ENCODE results near the gene CUL1. TPM values are rescaled to one million over a fixed set of nuclear protein-coding genes. Genes with fewer than 3 reads are reported as not detected.
A peak's percentile ranks its signal among the peaks of the same experiment; 100 is the strongest.

Gene CUL1
- total RNA-seq, 1 donor: 39.8 TPM

DNA sequence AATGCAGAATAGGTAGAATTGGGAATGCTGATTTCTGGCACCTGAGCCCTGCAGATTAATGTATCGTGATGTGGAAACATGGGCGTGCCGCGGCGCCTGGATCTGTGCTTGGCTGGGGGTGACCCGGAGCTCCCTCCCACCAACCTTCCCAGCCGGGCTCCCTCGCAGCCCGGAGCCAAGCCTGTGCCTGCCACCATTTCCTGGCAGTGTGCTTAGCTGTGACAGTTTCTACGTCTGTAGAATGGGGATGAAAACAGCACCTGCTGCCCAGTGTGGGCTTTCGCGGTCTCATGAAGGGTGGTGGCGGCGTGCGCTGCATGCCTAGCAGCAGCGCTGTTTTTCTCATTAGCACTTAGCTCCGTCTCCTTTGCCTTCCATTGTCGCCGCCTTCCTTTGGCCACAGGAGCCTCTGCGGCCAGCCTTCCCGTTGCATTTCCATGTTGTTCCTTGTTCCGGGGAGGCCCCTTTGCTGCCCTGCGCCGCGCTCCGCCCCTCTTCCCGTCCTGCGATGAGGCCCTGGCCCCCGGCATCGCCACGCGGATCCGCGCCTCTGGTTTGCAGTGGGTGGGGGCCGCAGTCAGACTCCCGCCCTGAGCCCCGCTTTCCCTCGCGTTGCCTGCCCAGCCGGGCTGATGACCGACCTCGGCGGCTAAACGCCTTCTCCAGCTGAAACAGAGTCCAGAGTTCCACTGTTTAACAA, 84.2 kb downstream of the CUL1 start:
- no peak overlapping the region for H3K27ac ChIP-seq (ENCODE audit: low read depth, low read length)
- H2AFZ ChIP-seq (ENCODE audit: low read length): no peak overlapping the region
- DNase-seq (ENCODE audit: insufficient read length, low spot score, missing footprints): no peak
- no peaks in the 10 kb centered on the region for H3K4me1 ChIP-seq (ENCODE audit: insufficient read depth, low read length)
- TF ChIP-seq CTCF (IDR thresholded peaks at IDR 0.05; ENCODE audit: extremely low read depth, low read depth, low read length): no peak
- peaks cover 42% of the 10 kb centered on the region for H3K36me3 ChIP-seq (ENCODE audit: insufficient read depth, low read length)
- H3K4me2 ChIP-seq (ENCODE audit: insufficient read depth, low read length): no peak overlapping the region
- no peaks in the 10 kb centered on the region for H3K9me3 ChIP-seq (ENCODE audit: low read depth, low read length)
- H3K79me2 ChIP-seq (ENCODE audit: insufficient read depth, low read length): peaks cover 9% of the 10 kb centered on the region
- no peak overlapping the region for H3K4me3 ChIP-seq (ENCODE audit: insufficient read depth, low read length)
- H4K20me1 ChIP-seq (ENCODE audit: insufficient read depth, low read length): no peaks in the 10 kb centered on the region
- H3K27me3 ChIP-seq (ENCODE audit: insufficient read depth, low read length): no peaks in the 10 kb centered on the region

DNA sequence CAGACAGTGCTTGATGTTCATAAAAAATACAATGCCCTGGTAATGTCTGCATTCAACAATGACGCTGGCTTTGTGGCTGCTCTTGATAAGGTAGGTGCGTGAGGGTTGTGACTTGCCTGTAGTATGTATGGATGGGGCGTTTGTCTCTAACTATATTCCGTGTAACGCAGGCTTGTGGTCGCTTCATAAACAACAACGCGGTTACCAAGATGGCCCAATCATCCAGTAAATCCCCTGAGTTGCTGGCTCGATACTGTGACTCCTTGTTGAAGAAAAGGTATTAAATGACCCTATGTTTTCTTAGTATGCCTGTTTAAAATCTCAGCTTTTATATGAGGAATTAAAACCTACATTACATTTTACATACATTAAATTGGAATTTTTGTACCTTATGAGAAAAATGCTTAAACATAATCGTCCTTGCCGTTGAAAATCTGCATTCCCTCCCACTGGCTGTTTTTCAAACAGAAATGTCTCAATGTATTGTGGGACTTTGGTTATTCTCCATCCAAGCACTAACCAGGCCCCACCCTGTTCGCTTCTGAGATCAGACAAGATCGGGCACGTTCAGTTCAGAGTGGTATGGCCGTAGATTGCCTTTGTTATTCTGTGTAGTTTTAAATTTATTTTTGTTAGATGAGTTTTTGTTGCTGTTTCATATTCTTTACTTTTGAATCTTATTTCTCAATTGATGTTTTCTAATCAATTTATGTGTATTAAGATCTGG, 85.3 kb downstream of the CUL1 start:
- Histone ChIP-seq H4K20me1 (ENCODE audit: insufficient read depth, low read length) (no peaks in the 10 kb centered on the region), H3K4me1 (ENCODE audit: insufficient read depth, low read length) (no peaks in the 10 kb centered on the region), H3K4me3 (ENCODE audit: insufficient read depth, low read length) (no peak overlapping the region)

GRCh38 chr7:148787571-148788295, 89.0 kb downstream of the CUL1 start:
- Histone ChIP-seq H3K4me2 (ENCODE audit: insufficient read depth, low read length) (no peak overlapping the region), H3K4me1 (ENCODE audit: insufficient read depth, low read length) (no peaks in the 10 kb centered on the region), H2AFZ (ENCODE audit: low read length) (no peak overlapping the region), H3K4me3 (ENCODE audit: insufficient read depth, low read length) (no peak overlapping the region), H3K27me3 (ENCODE audit: insufficient read depth, low read length) (no peaks in the 10 kb centered on the region), H3K27ac (ENCODE audit: low read depth, low read length) (no peak overlapping the region), H3K79me2 (ENCODE audit: insufficient read depth, low read length) (no peaks in the 10 kb centered on the region), H4K20me1 (ENCODE audit: insufficient read depth, low read length) (no peaks in the 10 kb centered on the region), H3K36me3 (ENCODE audit: insufficient read depth, low read length) (peaks cover 72% of the 10 kb centered on the region), H3K9me3 (ENCODE audit: low read depth, low read length) (no peaks in the 10 kb centered on the region)
- peak; percentile 38 for DNase-seq (ENCODE audit: insufficient read length, low spot score, missing footprints)
- no peak for TF ChIP-seq CTCF (IDR thresholded peaks at IDR 0.05; ENCODE audit: extremely low read depth, low read depth, low read length)

More for the DNA sequence above, 85.3 kb downstream of the CUL1 start:
- peaks cover 4% of the 10 kb centered on the region for H3K79me2 ChIP-seq (ENCODE audit: insufficient read depth, low read length)
- H3K27ac ChIP-seq (ENCODE audit: low read depth, low read length): no peak overlapping the region
- H3K36me3 ChIP-seq (ENCODE audit: insufficient read depth, low read length): peaks cover 47% of the 10 kb centered on the region
- H3K9me3 ChIP-seq (ENCODE audit: low read depth, low read length): no peaks in the 10 kb centered on the region
- H2AFZ ChIP-seq (ENCODE audit: low read length): no peak overlapping the region
- H3K4me2 ChIP-seq (ENCODE audit: insufficient read depth, low read length): no peak overlapping the region
- TF ChIP-seq CTCF (IDR thresholded peaks at IDR 0.05; ENCODE audit: extremely low read depth, low read depth, low read length): no peak
- no peaks in the 10 kb centered on the region for H3K27me3 ChIP-seq (ENCODE audit: insufficient read depth, low read length)
- DNase-seq (ENCODE audit: insufficient read length, low spot score, missing footprints): no peak

GRCh38 chr7:148789220-148789619, 90.5 kb downstream of the CUL1 start:
- no peak for TF ChIP-seq CTCF (IDR thresholded peaks at IDR 0.05; ENCODE audit: extremely low read depth, low read depth, low read length)
- H4K20me1 ChIP-seq (ENCODE audit: insufficient read depth, low read length): no peaks in the 10 kb centered on the region
- no peak overlapping the region for H2AFZ ChIP-seq (ENCODE audit: low read length)
- no peaks in the 10 kb centered on the region for H3K27me3 ChIP-seq (ENCODE audit: insufficient read depth, low read length)
- H3K36me3 ChIP-seq (ENCODE audit: insufficient read depth, low read length): peaks cover 75% of the 10 kb centered on the region
- no peak overlapping the region for H3K27ac ChIP-seq (ENCODE audit: low read depth, low read length)
- no peaks in the 10 kb centered on the region for H3K9me3 ChIP-seq (ENCODE audit: low read depth, low read length)
- no peaks in the 10 kb centered on the region for H3K79me2 ChIP-seq (ENCODE audit: insufficient read depth, low read length)
- DNase-seq (ENCODE audit: insufficient read length, low spot score, missing footprints): no peak
- no peak overlapping the region for H3K4me3 ChIP-seq (ENCODE audit: insufficient read depth, low read length)
- H3K4me2 ChIP-seq (ENCODE audit: insufficient read depth, low read length): no peak overlapping the region
- no peaks in the 10 kb centered on the region for H3K4me1 ChIP-seq (ENCODE audit: insufficient read depth, low read length)

All from osteoblast (primary cell).